Lung (tissue), 12 donors: ENCODE measurements around the gene DLK2. TPM values are rescaled to one million over a fixed set of nuclear protein-coding genes. Genes with fewer than 3 reads are reported as not detected.
"Not testable (repeated sequence)": the region's sequence is repeated elsewhere in the genome, so short reads cannot be mapped to it uniquely, and the experiment has no call there.

Experiments used
- ATAC-seq: fragments of 200-7000 bp; cut with Tn5 transposase; one replicate; pipeline ENCODE4 v1.9.1; 2020; ENCODE audit warnings: moderate number of reproducible peaks; ENCODE audit not compliant: insufficient read depth, low FRiP score
- DNase-seq, 3 donors: peaks; one replicate each; pipeline ENCODE4 v3.0.0-alpha.2; 2013 to 2017
- H3K27ac ChIP-seq, 2 donors: one replicate each; pipeline ENCODE4 v1.5.1; 2013; ENCODE audit warnings: mild to moderate bottlenecking in 2 of 2, moderate library complexity in 2 of 2, control low read depth in 1 of 2, inconsistent platforms in 1 of 2, low read depth in 1 of 2, low read length in 1 of 2
- H3K27me3 ChIP-seq, 3 donors: one replicate each; pipeline ENCODE4 v1.5.1; 2013; ENCODE audit warnings: low read length in 2 of 3; ENCODE audit not compliant: control insufficient read depth in 3 of 3, insufficient read depth in 3 of 3
- H3K36me3 ChIP-seq, 4 donors: one replicate each; pipeline ENCODE4 v1.5.1; 2013; ENCODE audit warnings: low read length in 4 of 4, mild to moderate bottlenecking in 1 of 4, moderate library complexity in 1 of 4; ENCODE audit not compliant: control insufficient read depth in 4 of 4, insufficient read depth in 4 of 4
- H3K4me1 ChIP-seq, 5 donors: one replicate each; pipeline ENCODE4 v1.5.1; 2013; ENCODE audit warnings: low read length in 5 of 5, mild to moderate bottlenecking in 2 of 5, moderate library complexity in 1 of 5; ENCODE audit not compliant: control insufficient read depth in 5 of 5, insufficient read depth in 5 of 5
- H3K4me3 ChIP-seq: one replicate; pipeline ENCODE4 v1.5.1; 2013; ENCODE audit warnings: mild to moderate bottlenecking, control low read depth, moderate library complexity
- H3K9ac ChIP-seq, 2 donors: one replicate each; pipeline ENCODE4 v1.5.1; 2013; ENCODE audit warnings: low read length in 2 of 2, control low read depth in 1 of 2; ENCODE audit not compliant: insufficient read depth in 1 of 2
- H3K9me3 ChIP-seq, 4 donors: one replicate each; pipeline ENCODE4 v1.5.1; 2013; ENCODE audit warnings: low read length in 3 of 4, mild to moderate bottlenecking in 1 of 4, moderate library complexity in 1 of 4; ENCODE audit not compliant: control insufficient read depth in 4 of 4, insufficient read depth in 3 of 4
- whole genome bisulfite sequencing, 2 donors: extraction: QIAGEN DNeasy Blood & Tissue Kit; methylation state at CpG; one replicate each; pipeline ENCODE4 v1.1.7; 2013; 5-methylcytosine and 5-hydroxymethylcytosine counted together
- polyA plus RNA-seq, 2 donors: library from polyadenylated mRNA; stranded (reverse); fragments of 200-250 nt; gene quantifications; one replicate each; pipeline ENCODE4 v1.2.1, GENCODE V29; 2013
- total RNA-seq, 2 donors: library from RNA; depleted of rRNA in 1 of 2; stranded (reverse); fragments of >200 nt in 1 of 2; gene quantifications; one replicate each; pipeline ENCODE4 v1.2.1, GENCODE V29; 2014 to 2021
- TF ChIP-seq, protein P1 (sequence below): IDR thresholded peaks from 2 replicates; pipeline ENCODE4 v1.5.1; 2012; ENCODE audit warnings: mild to moderate bottlenecking; ENCODE audit errors: control extremely low read depth, extremely low read depth
- donor health status: control.
- donor health status: control.
- donor health status: Bipolar disorder and iron deficiency.
- donor health status: healthy.
- donor health status: DM: yes; HTN: yes; CAD: no.

The DLK2 gene
- total and polyA plus RNA-seq, 4 donors: 1.1 to 2.6 (median 1.3) TPM

DNA sequence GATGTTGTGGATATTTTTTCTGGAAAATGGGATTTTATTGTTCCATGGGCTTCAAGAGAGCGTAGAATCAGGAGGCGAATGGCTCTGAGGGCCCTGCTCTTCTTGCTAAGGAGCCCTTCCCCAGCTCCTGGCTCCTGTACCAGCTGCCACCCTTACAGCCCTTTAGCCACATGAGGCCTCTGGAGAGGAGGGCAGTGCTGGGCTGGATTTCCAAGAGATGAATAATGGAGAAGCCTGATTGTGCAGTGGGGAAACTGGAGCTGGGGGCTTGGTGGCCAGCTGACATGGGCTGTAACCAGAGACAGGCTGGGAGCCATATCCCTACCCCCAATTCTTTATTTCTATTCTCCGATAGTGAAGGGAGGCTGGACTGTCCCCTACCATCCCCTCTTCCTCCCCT is 45.6 kb upstream of the DLK2 start:
- DNase-seq (no peak), ATAC-seq (no peak)
- TF ChIP-seq, protein P1, sequence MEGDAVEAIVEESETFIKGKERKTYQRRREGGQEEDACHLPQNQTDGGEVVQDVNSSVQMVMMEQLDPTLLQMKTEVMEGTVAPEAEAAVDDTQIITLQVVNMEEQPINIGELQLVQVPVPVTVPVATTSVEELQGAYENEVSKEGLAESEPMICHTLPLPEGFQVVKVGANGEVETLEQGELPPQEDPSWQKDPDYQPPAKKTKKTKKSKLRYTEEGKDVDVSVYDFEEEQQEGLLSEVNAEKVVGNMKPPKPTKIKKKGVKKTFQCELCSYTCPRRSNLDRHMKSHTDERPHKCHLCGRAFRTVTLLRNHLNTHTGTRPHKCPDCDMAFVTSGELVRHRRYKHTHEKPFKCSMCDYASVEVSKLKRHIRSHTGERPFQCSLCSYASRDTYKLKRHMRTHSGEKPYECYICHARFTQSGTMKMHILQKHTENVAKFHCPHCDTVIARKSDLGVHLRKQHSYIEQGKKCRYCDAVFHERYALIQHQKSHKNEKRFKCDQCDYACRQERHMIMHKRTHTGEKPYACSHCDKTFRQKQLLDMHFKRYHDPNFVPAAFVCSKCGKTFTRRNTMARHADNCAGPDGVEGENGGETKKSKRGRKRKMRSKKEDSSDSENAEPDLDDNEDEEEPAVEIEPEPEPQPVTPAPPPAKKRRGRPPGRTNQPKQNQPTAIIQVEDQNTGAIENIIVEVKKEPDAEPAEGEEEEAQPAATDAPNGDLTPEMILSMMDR: no peak
- Histone ChIP-seq H3K4me1 (peaks cover 0 to 14% (median 0%) of the 10 kb centered on the region in 5 donors), H3K27me3 (no peaks in the 10 kb centered on the region), H3K36me3 (peaks cover 9 to 66% (median 29%) of the 10 kb centered on the region in 4 donors), H3K9ac (no peak overlapping the region), H3K9me3 (no peaks in the 10 kb centered on the region), H3K27ac (no peak overlapping the region), H3K4me3 (no peak overlapping the region)
- 95 to 96% methylated on average over 3 of the region's 3 CpGs for WGBS, 2 donors

- TF ChIP-seq, protein P1: no peak
- H3K9ac ChIP-seq: no peak overlapping the region
- peaks cover 0 to 26% (median 0%) of the 10 kb centered on the region in 5 donors for H3K4me1 ChIP-seq
- ATAC-seq: no peak
- no peaks in the 10 kb centered on the region for H3K27me3 ChIP-seq
- no peak for DNase-seq
- peak overlapping the region; percentile 14 to 71 for H3K27ac ChIP-seq
- no peaks in the 10 kb centered on the region for H3K9me3 ChIP-seq
- peaks cover 9 to 50% (median 29%) of the 10 kb centered on the region in 4 donors for H3K36me3 ChIP-seq
- WGBS, 2 donors: 78 to 88% methylated on average over 12 of the region's 12 CpGs
- H3K4me3 ChIP-seq: no peak overlapping the region
Measured at GRCh38 chr6:43499028-43499815, 43.9 kb upstream of the DLK2 start.

GRCh38 chr6:43498291-43498690 is 42.9 kb upstream of the DLK2 start:
- not testable (repeated sequence) for DNase-seq, H3K27me3 ChIP-seq, H3K9ac ChIP-seq, H3K4me3 ChIP-seq, ATAC-seq, H3K9me3 ChIP-seq
- Histone ChIP-seq H3K36me3 (peaks cover 6 to 44% (median 29%) of the 10 kb centered on the region in 4 donors), H3K4me1 (peaks cover 0 to 26% (median 0%) of the 10 kb centered on the region in 5 donors), H3K27ac (peak overlapping the region in 1 of 2 donors; percentile 56)
- WGBS, 2 donors: 96 to 97% methylated on average over 5 of the region's 5 CpGs

GRCh38 chr6:43497689-43498088 is 42.3 kb upstream of the DLK2 start:
- Histone ChIP-seq H3K4me3 (no peak overlapping the region), H3K9ac (no peak overlapping the region), H3K9me3 (no peaks in the 10 kb centered on the region), H3K27ac (no peak overlapping the region), H3K4me1 (peaks cover 0 to 29% (median 2%) of the 10 kb centered on the region in 5 donors), H3K27me3 (no peaks in the 10 kb centered on the region), H3K36me3 (peaks cover 6 to 38% (median 26%) of the 10 kb centered on the region in 4 donors)
- ATAC-seq (no peak), DNase-seq (no peak)
- TF ChIP-seq, protein P1: no peak
- WGBS, 2 donors: 94 to 98% methylated on average over 12 of the region's 12 CpGs
